Right cardiac atrium (tissue), 5 donors: ENCODE measurements around the gene MYO5B. TPM values are rescaled to one million over a fixed set of nuclear protein-coding genes. Genes with fewer than 3 reads are reported as not detected.
A peak's percentile ranks its signal among the peaks of the same experiment; 100 is the strongest.

Source experiments
- ATAC-seq, 2 donors: fragments of 200-7000 bp; cut with Tn5 transposase; one replicate each; pipeline versions ENCODE4 v1.8.0 to v1.9.1; 2020; ENCODE audit warnings: moderate library complexity in 2 of 2, mild to moderate bottlenecking in 1 of 2
- DNase-seq, 3 donors: peaks; one replicate each; pipeline ENCODE4 v3.0.0-alpha.2; 2020
- H3K27ac ChIP-seq: one replicate; pipeline ENCODE4 v1.5.1; 2013; ENCODE audit warnings: mild to moderate bottlenecking, low read length, control low read depth, moderate library complexity
- H3K27me3 ChIP-seq: one replicate; pipeline ENCODE4 v1.6.1; 2013; ENCODE audit not compliant: control insufficient read depth, insufficient read depth
- H3K4me1 ChIP-seq: one replicate; pipeline ENCODE4 v1.6.1; 2013; ENCODE audit warnings: low read length; ENCODE audit not compliant: control insufficient read depth, insufficient read depth
- H3K4me3 ChIP-seq: one replicate; pipeline ENCODE4 v1.5.1; 2013; ENCODE audit warnings: low read length, control low read depth
- H3K9me3 ChIP-seq: one replicate; pipeline ENCODE4 v1.6.1; 2013; ENCODE audit warnings: low read length; ENCODE audit not compliant: control insufficient read depth
- WGBS: extraction: QIAGEN DNeasy Blood & Tissue Kit; methylation state at CpG from one replicate; pipeline ENCODE4 v1.1.7; 2013; 5-methylcytosine and 5-hydroxymethylcytosine counted together
- intact Hi-C, 4 donors: fragments of 100-400 bp; cut with DNase I; formaldehyde crosslinking; loops; one replicate each; pipeline versions ENCODE4 v1.11.0 to v1.14.0; 2022 to 2023
- polyA plus RNA-seq: library from polyadenylated mRNA; stranded (reverse); fragments of 200-250 nt; gene quantifications from one replicate; pipeline ENCODE4 v1.2.3, GENCODE V29; 2013
- total RNA-seq, 4 donors: library from RNA; stranded (reverse); fragmentation: NEBNext Ultra II Directional; extraction: Animal tissue kit (Norgen Biotek cat#: 25700); gene quantifications; one replicate each; pipeline ENCODE4 v1.2.1, GENCODE V29; 2021
- donor health status: healthy with polysubstance abuse.
- donor health status: DM: no; HTN: yes; CAD: no.
- donor health status: DM: no; HTN: no; CAD: no.
- donor health status: DM: no; HTN: yes; CAD: no; lungs with severe emphysema.
- donor health status: DM: yes; HTN: yes; CAD: no.

MYO5B gene
- total and polyA plus RNA-seq, 5 donors = 1.4 to 4.5 (median 3.1) TPM

GRCh38 chr18:50038448-50038847 is 156.5 kb downstream of the MYO5B start:
- DNase-seq (no peak), ATAC-seq (no peak)
- intact Hi-C loops = no loop called here
- WGBS = 58% methylated on average over 5 of the region's 5 CpGs
- no peaks in the 10 kb centered on the region for H3K4me1 ChIP-seq
- H3K9me3 ChIP-seq = no peaks in the 10 kb centered on the region
- no peaks in the 10 kb centered on the region for H3K27me3 ChIP-seq
- H3K27ac ChIP-seq = no peak overlapping the region
- no peak overlapping the region for H3K4me3 ChIP-seq

- Histone ChIP-seq H3K27ac (no peak overlapping the region), H3K9me3 (no peaks in the 10 kb centered on the region), H3K4me1 (no peaks in the 10 kb centered on the region), H3K27me3 (no peaks in the 10 kb centered on the region), H3K4me3 (no peak overlapping the region)
- DNase-seq (no peak), ATAC-seq (no peak)
- intact Hi-C loops = no loop called here
Observed at GRCh38 chr18:50034029-50034428, 160.9 kb downstream of the MYO5B start.

GRCh38 chr18:50033004-50033403 is 161.9 kb downstream of the MYO5B start:
- intact Hi-C loops = no loop called here
- Histone ChIP-seq H3K4me1 (no peaks in the 10 kb centered on the region), H3K27me3 (no peaks in the 10 kb centered on the region), H3K9me3 (no peaks in the 10 kb centered on the region), H3K4me3 (no peak overlapping the region), H3K27ac (no peak overlapping the region)
- ATAC-seq = no peak
- WGBS = 65% methylated on average over 6 of the region's 6 CpGs
- DNase-seq = no peak

- Histone ChIP-seq H3K4me3 (no peak overlapping the region), H3K27me3 (no peaks in the 10 kb centered on the region), H3K4me1 (no peaks in the 10 kb centered on the region), H3K27ac (no peak overlapping the region), H3K9me3 (no peaks in the 10 kb centered on the region)
- intact Hi-C loops = no loop called here
- no peak for DNase-seq
- no peak for ATAC-seq
- WGBS = 33% methylated on average over 4 of the region's 4 CpGs
Observed at GRCh38 chr18:50030146-50030545, 164.8 kb downstream of the MYO5B start.

DNA sequence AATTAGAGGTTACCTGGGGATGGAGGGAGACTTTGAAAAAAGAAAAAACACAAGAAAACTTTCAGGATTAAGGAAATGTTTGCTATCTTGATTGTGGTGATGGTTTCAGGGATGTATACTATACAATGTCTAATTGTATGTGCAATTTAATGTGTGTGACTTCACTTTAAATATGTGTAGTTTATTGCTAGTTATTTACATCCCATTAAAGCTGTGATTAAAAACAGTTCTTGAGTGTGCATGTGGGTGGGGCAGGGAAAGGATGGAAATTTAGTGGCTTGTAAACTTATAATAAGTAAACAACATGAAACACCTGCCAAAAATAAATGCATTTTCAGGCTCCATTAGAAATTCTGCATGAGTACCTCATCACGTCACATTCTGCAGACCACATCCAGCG is 167.0 kb downstream of the MYO5B start:
- Histone ChIP-seq H3K4me3 (no peak overlapping the region), H3K27me3 (no peaks in the 10 kb centered on the region), H3K27ac (no peak overlapping the region), H3K9me3 (no peaks in the 10 kb centered on the region), H3K4me1 (no peaks in the 10 kb centered on the region)
- DNase-seq = no peak
- intact Hi-C loops = loop anchor here in 1 of 4 donors (10.0 kb wide), 1 partner anchor 63 kb away; no protein-coding TSS in a partner anchor
- WGBS = 82% methylated on average over 2 of the region's 2 CpGs
- no peak for ATAC-seq

DNA sequence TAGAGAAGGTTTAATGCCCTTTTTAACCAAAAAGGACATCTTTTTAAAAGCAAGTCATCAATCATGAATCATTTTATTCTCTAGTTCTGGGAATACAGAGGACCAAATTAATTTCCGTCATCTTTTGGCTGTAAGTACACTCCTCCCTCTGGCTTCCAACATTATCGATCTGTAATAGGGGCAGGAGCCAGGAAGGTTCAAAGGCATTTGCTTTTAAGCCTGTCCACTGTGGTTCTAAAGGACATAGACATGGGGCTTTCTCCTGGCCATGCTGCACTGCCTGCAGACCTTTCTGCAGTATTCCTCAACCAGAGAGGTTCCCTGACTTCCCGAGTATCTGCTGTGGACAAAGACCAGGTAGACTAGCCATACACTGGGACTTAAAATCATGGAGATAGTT is 170.5 kb downstream of the MYO5B start:
- intact Hi-C loops = loop anchor here in 1 of 4 donors (10.0 kb wide), 1 partner anchor 60 kb away; no protein-coding TSS in a partner anchor
- Histone ChIP-seq H3K27ac (no peak overlapping the region), H3K9me3 (no peaks in the 10 kb centered on the region), H3K27me3 (no peaks in the 10 kb centered on the region), H3K4me1 (no peaks in the 10 kb centered on the region), H3K4me3 (no peak overlapping the region)
- WGBS = 58% methylated on average over 3 of the region's 3 CpGs
- no peak for DNase-seq
- no peak for ATAC-seq

DNA sequence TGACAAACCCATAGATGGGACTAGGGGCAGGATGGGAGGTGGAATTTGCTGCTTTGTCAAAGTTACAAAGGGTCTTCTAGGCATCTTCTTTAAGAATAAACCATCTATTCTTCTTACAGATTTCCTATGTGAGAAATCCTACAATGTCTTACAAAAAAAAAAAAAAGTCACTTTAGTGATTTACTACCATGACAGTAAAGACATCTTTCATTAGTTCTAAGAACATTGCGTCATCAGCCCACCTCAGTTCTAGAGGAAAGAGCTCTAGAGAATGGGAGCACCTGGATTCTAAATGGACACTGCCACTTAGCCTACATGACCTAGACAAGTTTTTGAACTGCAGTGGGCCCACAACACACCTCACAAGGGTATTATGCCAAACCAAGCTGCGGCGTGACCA is 172.0 kb downstream of the MYO5B start:
- ATAC-seq (no peak), DNase-seq (no peak)
- 94% methylated on average over 3 of the region's 3 CpGs for WGBS
- Histone ChIP-seq H3K27me3 (no peaks in the 10 kb centered on the region), H3K4me3 (no peak overlapping the region), H3K4me1 (no peaks in the 10 kb centered on the region), H3K27ac (no peak overlapping the region), H3K9me3 (no peaks in the 10 kb centered on the region)
- intact Hi-C loops = loop anchor here in 1 of 4 donors (10.0 kb wide), 1 partner anchor 58 kb away; no protein-coding TSS in a partner anchor

- intact Hi-C loops = loop anchor here in 1 of 4 donors (10.0 kb wide), 1 partner anchor 190 kb away; no protein-coding TSS in a partner anchor
- Histone ChIP-seq H3K4me3 (no peak overlapping the region), H3K4me1 (no peaks in the 10 kb centered on the region), H3K27me3 (no peaks in the 10 kb centered on the region), H3K27ac (no peak overlapping the region), H3K9me3 (no peaks in the 10 kb centered on the region)
- DNase-seq = no peak
- ATAC-seq = no peak
- 83% methylated on average over 4 of the region's 4 CpGs for WGBS
Observed at GRCh38 chr18:50014606-50015005, 180.3 kb downstream of the MYO5B start.

DNA sequence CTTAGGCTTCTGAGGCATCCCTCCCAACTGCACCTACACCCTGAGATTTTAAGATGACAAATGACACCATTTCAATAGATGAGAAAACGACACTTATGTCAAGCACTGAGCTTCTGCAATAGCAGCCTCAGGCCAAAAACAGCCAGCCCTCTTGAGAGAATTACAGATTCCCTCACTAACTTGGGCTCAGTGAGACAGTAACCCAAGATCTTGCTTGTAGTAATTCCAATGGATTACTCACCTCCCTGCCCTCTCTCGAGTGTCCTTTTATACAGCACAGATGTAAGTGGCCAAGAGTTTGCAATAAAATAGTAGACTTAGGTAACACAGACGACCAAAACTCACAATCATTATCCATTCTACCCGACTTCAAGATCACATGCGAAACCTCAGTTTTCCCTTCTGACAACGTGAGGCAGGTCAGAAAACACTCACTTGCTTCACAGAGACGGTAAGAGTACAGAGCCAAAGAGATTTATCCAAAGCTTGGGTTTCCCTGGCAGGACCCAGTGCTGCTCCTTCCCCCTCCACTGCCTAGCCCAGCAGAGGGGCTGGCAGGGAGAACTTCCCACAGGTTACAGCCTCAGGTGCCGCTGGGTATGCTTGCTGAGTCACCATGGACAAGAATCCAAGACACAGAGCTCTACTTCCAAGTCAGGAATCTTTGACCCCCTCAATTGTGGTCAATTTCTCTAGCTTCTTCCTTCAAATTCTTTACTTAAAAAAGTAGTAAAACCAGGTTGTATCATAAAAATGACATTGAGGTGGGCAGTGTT is 181.4 kb downstream of the MYO5B start:
- Histone ChIP-seq H3K4me3 (no peak overlapping the region), H3K27ac (no peak overlapping the region), H3K9me3 (no peaks in the 10 kb centered on the region), H3K4me1 (no peaks in the 10 kb centered on the region), H3K27me3 (no peaks in the 10 kb centered on the region)
- DNase-seq (no peak), ATAC-seq (no peak)
- intact Hi-C loops = loop anchor here in 1 of 4 donors (10.0 kb wide), 1 partner anchor 191 kb away; no protein-coding TSS in a partner anchor
- 76% methylated on average over 8 of the region's 8 CpGs for WGBS

- Histone ChIP-seq H3K4me3 (no peak overlapping the region), H3K27me3 (no peaks in the 10 kb centered on the region), H3K4me1 (no peaks in the 10 kb centered on the region), H3K9me3 (no peaks in the 10 kb centered on the region), H3K27ac (no peak overlapping the region)
- WGBS = 83% methylated on average over 4 of the region's 4 CpGs
- intact Hi-C loops = loop anchor here in 1 of 4 donors (10.0 kb wide), 1 partner anchor 193 kb away; no protein-coding TSS in a partner anchor
- DNase-seq = no peak
- ATAC-seq = no peak
Observed at GRCh38 chr18:50011813-50012435, 183.0 kb downstream of the MYO5B start.

DNA sequence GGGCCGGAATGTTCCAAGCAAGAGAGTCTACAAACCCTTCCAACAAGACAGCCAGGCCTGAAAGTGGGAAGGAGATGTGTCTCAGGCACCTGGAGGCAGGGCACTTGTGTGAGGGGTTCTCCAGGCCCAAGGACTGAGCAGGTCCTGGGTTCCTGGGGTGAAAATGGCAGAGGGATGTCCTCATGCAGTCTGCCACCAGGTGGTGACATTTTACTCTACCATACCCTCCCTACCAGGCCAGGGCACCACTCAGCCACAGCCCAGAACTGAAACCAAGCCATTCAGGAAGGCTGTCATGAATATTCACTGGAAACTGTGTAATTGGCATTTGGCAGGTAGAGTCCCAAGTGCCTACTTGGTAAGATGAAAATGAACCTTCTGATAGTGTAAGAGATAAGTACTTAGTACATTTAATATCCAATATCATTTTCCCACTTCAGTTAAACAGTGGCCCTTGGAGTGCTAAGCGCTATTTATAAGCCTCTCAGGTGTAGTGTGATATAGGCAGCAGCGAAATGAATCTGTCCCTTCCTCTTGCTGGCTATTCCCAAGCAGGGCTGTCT is 185.1 kb downstream of the MYO5B start:
- H3K27me3 ChIP-seq = no peaks in the 10 kb centered on the region
- no peak overlapping the region for H3K27ac ChIP-seq
- ATAC-seq = peak; percentile 61 to 62
- intact Hi-C loops = loop anchor here in 1 of 4 donors (10.0 kb wide), 2 partner anchors 195 to 345 kb away; no protein-coding TSS in a partner anchor
- DNase-seq = peak in 1 of 3 donors; percentile 57
- WGBS = 81% methylated on average over 3 of the region's 3 CpGs
- H3K4me3 ChIP-seq = no peak overlapping the region
- H3K9me3 ChIP-seq = no peaks in the 10 kb centered on the region
- H3K4me1 ChIP-seq = no peaks in the 10 kb centered on the region
